Fibroblast of pulmonary artery (primary cell): ENCODE measurements around the gene CENPF.

Source experiments
- DNase-seq: peaks from one replicate; pipeline ENCODE4 v3.0.0-alpha.2; 2010; ENCODE audit warnings: low read depth
- H3K4me3 ChIP-seq: replicated peaks from 2 replicates; pipeline ENCODE4 v1.5.1; 2011; ENCODE audit warnings: low read depth, mild to moderate bottlenecking, control low read depth, low read length, moderate library complexity
- CTCF ChIP-seq: IDR thresholded peaks from 2 replicates; pipeline ENCODE4 v1.5.1; 2011; ENCODE audit warnings: mild to moderate bottlenecking, control low read depth, low read length, inconsistent platforms; ENCODE audit errors: missing control alignments

The CENPF gene

GRCh38 chr1:214640431-214641213 lies 37.6 kb downstream of the CENPF start:
- TF ChIP-seq CTCF: no peak
- DNase-seq: no peak
- no peak overlapping the region for H3K4me3 ChIP-seq

- H3K4me3 ChIP-seq: no peak overlapping the region
- TF ChIP-seq CTCF: no peak
- no peak for DNase-seq
Observed at GRCh38 chr1:214641214-214641895, 38.4 kb downstream of the CENPF start.

GRCh38 chr1:214643030-214643429 lies 40.0 kb downstream of the CENPF start:
- no peak overlapping the region for H3K4me3 ChIP-seq
- TF ChIP-seq CTCF: no peak
- no peak for DNase-seq

- no peak for DNase-seq
- H3K4me3 ChIP-seq: no peak overlapping the region
- TF ChIP-seq CTCF: no peak
Observed at GRCh38 chr1:214645712-214646111, 42.7 kb downstream of the CENPF start.

- no peak for DNase-seq
- no peak overlapping the region for H3K4me3 ChIP-seq
- no peak for TF ChIP-seq CTCF
Observed at GRCh38 chr1:214648801-214649200, 45.8 kb downstream of the CENPF start.

- TF ChIP-seq CTCF: no peak
- no peak for DNase-seq
- no peak overlapping the region for H3K4me3 ChIP-seq
Observed at GRCh38 chr1:214649607-214650006, 46.6 kb downstream of the CENPF start.
